Measurements from ENCODE around the gene SPATA19.

DNA sequence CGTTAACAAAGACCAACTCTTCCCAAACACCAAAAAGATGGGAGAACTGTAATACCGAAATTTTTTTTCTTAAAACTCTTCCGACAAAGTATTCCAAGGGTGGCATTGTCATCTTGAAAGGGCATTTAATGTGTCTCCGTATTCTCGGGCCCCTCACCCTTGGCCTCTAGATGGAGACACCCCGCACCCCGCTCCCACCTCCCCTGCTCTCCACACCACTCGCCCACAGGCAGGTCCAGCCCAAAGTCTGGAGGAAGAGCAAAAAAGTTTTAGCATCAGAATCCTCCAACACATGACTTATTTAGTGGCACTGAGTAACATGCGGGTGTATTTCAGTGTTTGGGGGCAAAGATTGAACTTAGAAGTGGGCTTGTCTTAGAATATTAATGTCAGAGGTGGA lies 20.7 kb downstream of the SPATA19 start:
- TF ChIP-seq POLR2AphosphoS5 (IDR thresholded peaks at IDR 0.05; ENCODE audit: low read depth, low read length) (no peak), REST (IDR thresholded peaks at IDR 0.05; ENCODE audit: insufficient read depth in 1 of 2, low read depth in 2 of 2, low read length in 1 of 2) (no peak), CTCF (IDR thresholded peaks at IDR 0.05) (no peak)
